ENCODE results near the gene ZNF185.
"Not testable (repeated sequence)": the region's sequence is repeated elsewhere in the genome, so short reads cannot be mapped to it uniquely, and the experiment has no call there.

ZNF185 gene

GRCh38 chrX:152895121-152895520, 2.7 kb upstream of the ZNF185 start:
- no peak for DNase-seq (ENCODE audit: low read depth in 3 of 3, low spot score in 1 of 3)

- DNase-seq (ENCODE audit: low read depth in 3 of 3, low spot score in 1 of 3), result no peak
Observed at GRCh38 chrX:152895724-152896420, 2.0 kb upstream of the ZNF185 start.

- DNase-seq (ENCODE audit: low read depth in 3 of 3, low spot score in 1 of 3), result no peak
Observed at GRCh38 chrX:152896450-152896849, 1.4 kb upstream of the ZNF185 start.

- DNase-seq (ENCODE audit: low read depth in 3 of 3, low spot score in 1 of 3), result no peak
Observed at GRCh38 chrX:152898442-152898841, 575 bp downstream of the ZNF185 start.

GRCh38 chrX:152899111-152899873, 1.4 kb downstream of the ZNF185 start:
- no peak for DNase-seq (ENCODE audit: low read depth in 3 of 3, low spot score in 1 of 3)

GRCh38 chrX:152899874-152900719, 2.2 kb downstream of the ZNF185 start:
- no peak for DNase-seq (ENCODE audit: low read depth in 3 of 3, low spot score in 1 of 3)

GRCh38 chrX:152900937-152901445, 3.1 kb downstream of the ZNF185 start:
- DNase-seq (ENCODE audit: low read depth in 3 of 3, low spot score in 1 of 3), result no peak

- DNase-seq (ENCODE audit: low read depth in 3 of 3, low spot score in 1 of 3), result no peak
Observed at GRCh38 chrX:152901816-152902501, 4.1 kb downstream of the ZNF185 start.

GRCh38 chrX:152902502-152902820, 4.6 kb downstream of the ZNF185 start:
- no peak for DNase-seq (ENCODE audit: low read depth in 3 of 3, low spot score in 1 of 3)

GRCh38 chrX:152903589-152903988, 5.7 kb downstream of the ZNF185 start:
- DNase-seq (ENCODE audit: low read depth in 3 of 3, low spot score in 1 of 3), result no peak

GRCh38 chrX:152904151-152905080, 6.5 kb downstream of the ZNF185 start:
- peak in 1 of 3 donors; percentile 5 for DNase-seq (ENCODE audit: low read depth in 3 of 3, low spot score in 1 of 3)

- no peak for DNase-seq (ENCODE audit: low read depth in 3 of 3, low spot score in 1 of 3)
Observed at GRCh38 chrX:152905081-152905420, 7.2 kb downstream of the ZNF185 start.

GRCh38 chrX:152907084-152907651, 9.3 kb downstream of the ZNF185 start:
- DNase-seq (ENCODE audit: low read depth in 3 of 3, low spot score in 1 of 3), result no peak

- no peak for DNase-seq (ENCODE audit: low read depth in 3 of 3, low spot score in 1 of 3)
Observed at GRCh38 chrX:152908486-152908885, 10.6 kb downstream of the ZNF185 start.

GRCh38 chrX:152910018-152910417, 12.2 kb downstream of the ZNF185 start:
- not testable (repeated sequence) for DNase-seq (ENCODE audit: low read depth in 3 of 3, low spot score in 1 of 3)

- DNase-seq (ENCODE audit: low read depth in 3 of 3, low spot score in 1 of 3), result no peak
Observed at GRCh38 chrX:152912106-152912505, 14.2 kb downstream of the ZNF185 start.

GRCh38 chrX:152912641-152913040, 14.8 kb downstream of the ZNF185 start:
- no peak for DNase-seq (ENCODE audit: low read depth in 3 of 3, low spot score in 1 of 3)

GRCh38 chrX:152913346-152913745, 15.5 kb downstream of the ZNF185 start:
- DNase-seq (ENCODE audit: low read depth in 3 of 3, low spot score in 1 of 3), result no peak

- DNase-seq (ENCODE audit: low read depth in 3 of 3, low spot score in 1 of 3), result no peak
Observed at GRCh38 chrX:152913910-152914309, 16.0 kb downstream of the ZNF185 start.

All from stimulated activated CD4-positive, alpha-beta T cell treated with anti-CD3 and anti-CD28 coated beads, TNF-alpha, amount 100 ng/mL, for 1 hour (primary cell).